ENCODE results near the gene NR2F2.

- no peak for TF ChIP-seq EP300 (IDR thresholded peaks at IDR 0.05)
- TF ChIP-seq POLR2AphosphoS5 (IDR thresholded peaks at IDR 0.05), result no peak
- TF ChIP-seq, protein P1, sequence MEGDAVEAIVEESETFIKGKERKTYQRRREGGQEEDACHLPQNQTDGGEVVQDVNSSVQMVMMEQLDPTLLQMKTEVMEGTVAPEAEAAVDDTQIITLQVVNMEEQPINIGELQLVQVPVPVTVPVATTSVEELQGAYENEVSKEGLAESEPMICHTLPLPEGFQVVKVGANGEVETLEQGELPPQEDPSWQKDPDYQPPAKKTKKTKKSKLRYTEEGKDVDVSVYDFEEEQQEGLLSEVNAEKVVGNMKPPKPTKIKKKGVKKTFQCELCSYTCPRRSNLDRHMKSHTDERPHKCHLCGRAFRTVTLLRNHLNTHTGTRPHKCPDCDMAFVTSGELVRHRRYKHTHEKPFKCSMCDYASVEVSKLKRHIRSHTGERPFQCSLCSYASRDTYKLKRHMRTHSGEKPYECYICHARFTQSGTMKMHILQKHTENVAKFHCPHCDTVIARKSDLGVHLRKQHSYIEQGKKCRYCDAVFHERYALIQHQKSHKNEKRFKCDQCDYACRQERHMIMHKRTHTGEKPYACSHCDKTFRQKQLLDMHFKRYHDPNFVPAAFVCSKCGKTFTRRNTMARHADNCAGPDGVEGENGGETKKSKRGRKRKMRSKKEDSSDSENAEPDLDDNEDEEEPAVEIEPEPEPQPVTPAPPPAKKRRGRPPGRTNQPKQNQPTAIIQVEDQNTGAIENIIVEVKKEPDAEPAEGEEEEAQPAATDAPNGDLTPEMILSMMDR (IDR thresholded peaks at IDR 0.05), result no peak
- TF ChIP-seq POLR2A (IDR thresholded peaks at IDR 0.05), result no peak
These were observed 8.5 kb downstream of the NR2F2 start for GRCh38 chr15:96338766-96339618.
